ENCODE data around the gene ADNP. TPM values are rescaled to one million over a fixed set of nuclear protein-coding genes. Genes with fewer than 3 reads are reported as not detected.

Gene ADNP
- total and polyA plus RNA-seq, 2 of the 13 experiments (the other 11 are each of a cell fraction or from before 2014, with no cell fraction given), result 21.0 to 21.5 TPM

DNA sequence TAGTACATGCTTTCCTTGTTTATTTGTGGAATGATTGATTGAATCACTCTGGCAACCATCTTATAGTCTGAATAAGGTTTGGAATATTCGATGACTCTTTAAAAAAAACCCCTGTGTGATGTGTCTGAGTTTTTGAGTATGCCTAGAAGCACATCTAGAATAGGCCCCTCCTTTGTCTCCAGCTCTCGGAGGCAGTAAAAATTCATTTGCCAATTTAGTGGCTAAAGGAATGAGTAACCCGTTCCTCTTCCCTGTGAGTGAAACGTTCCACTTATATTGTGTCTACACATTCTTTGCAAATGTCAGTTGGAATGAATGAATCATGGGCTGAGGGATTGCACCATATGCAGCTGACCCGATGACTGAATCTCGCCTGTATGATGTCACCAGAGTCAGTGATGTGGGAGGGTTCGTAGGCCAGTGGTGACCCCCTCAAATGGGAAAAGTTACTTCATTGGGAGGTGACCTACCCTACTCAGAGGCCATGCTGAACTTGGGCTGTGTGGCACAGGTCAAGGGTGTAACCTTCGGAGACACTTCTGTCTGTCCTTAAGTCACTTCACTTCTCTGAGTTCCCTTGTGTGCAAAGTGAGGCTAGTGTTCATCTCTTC, 48.9 kb upstream of the ADNP start:
- peaks cover 45% of the 10 kb centered on the region for H3K4me1 ChIP-seq (ENCODE audit: insufficient read depth, low read length)
- no peak overlapping the region for H2AFZ ChIP-seq (ENCODE audit: low read length)
- FAIRE-seq (no peak), ATAC-seq (no peak; the same call in 2 of the 3 replicates), DNase-seq (ENCODE audit: low spot score) (peak; percentile 64)
- H3K9ac ChIP-seq (ENCODE audit: insufficient read depth, low read depth, low read length), result no peak overlapping the region
- H3K79me2 ChIP-seq (ENCODE audit: insufficient read depth, low read length), result no peaks in the 10 kb centered on the region
- H3K4me2 ChIP-seq (ENCODE audit: low read depth, low read length), result no peak overlapping the region
- no peak overlapping the region for H3K4me3 ChIP-seq (replicated peaks in 1 of 3; ENCODE audit: insufficient read depth in 1 of 3, low read depth in 2 of 3, low read length in 3 of 3)
- no peak overlapping the region for H3K27ac ChIP-seq (ENCODE audit: extremely low read length, insufficient read depth, low read length)
- WGBS (ENCODE audit: low lambda C conversion rate), result 8% methylated on average over 8 of the region's 8 CpGs
- no peaks in the 10 kb centered on the region for H3K9me3 ChIP-seq (ENCODE audit: low read length)
- ChIA-PET POLR2A (no interaction called here), CTCF (ENCODE audit: low intra/inter-chr PET ratio, low total read pairs) (interaction anchor here (3.3 kb wide), 1 partner anchor 326 kb away, joined by 18 read pairs; no protein-coding TSS in a partner anchor)
- in situ Hi-C loops (cut with HindIII; ENCODE audit: extremely low pct_ligation_motif_present, low pct_unique_long_range_greater_than_20kb) (loop anchor here (25.0 kb wide), 2 partner anchors 607 to 1107 kb away; no protein-coding TSS in a partner anchor), intact Hi-C loops (cut with micrococcal nuclease; ENCODE audit: unreplicated experiment) (loop anchor here (5.0 to 10.0 kb wide), 4 partner anchors 188 to 645 kb away; partner anchors contain the start of gene NFATC2)
- no peaks in the 10 kb centered on the region for H3K36me3 ChIP-seq (replicated peaks in 1 of 2; ENCODE audit: control insufficient read depth in 1 of 2, insufficient read depth in 2 of 2, low read length in 2 of 2)
- BruUV-seq (replicated peaks), result no TSS peak
- H4K20me1 ChIP-seq (ENCODE audit: insufficient read depth, low read length), result no peaks in the 10 kb centered on the region
- peaks cover 9 to 53% of the 10 kb centered on the region in 2 experiments; a peak in 4 of 5 replicates for H3K27me3 ChIP-seq (ENCODE audit: control insufficient read depth in 1 of 2, insufficient read depth in 2 of 2, low read length in 2 of 2)
- TF ChIP-seq EED (CRISPR knock-in tag; IDR thresholded peaks at IDR 0.05), result 0 out of 2 replicates have a peak, but pooled peaks have one; percentile 17
- TF ChIP-seq TMF1 (CRISPR knock-in tag; IDR thresholded peaks at IDR 0.05; ENCODE audit: low read depth), result no peak
- no peak for TF ChIP-seq CBX1 (IDR thresholded peaks at IDR 0.05; ENCODE audit: low read depth)
- TF ChIP-seq, protein P1, sequence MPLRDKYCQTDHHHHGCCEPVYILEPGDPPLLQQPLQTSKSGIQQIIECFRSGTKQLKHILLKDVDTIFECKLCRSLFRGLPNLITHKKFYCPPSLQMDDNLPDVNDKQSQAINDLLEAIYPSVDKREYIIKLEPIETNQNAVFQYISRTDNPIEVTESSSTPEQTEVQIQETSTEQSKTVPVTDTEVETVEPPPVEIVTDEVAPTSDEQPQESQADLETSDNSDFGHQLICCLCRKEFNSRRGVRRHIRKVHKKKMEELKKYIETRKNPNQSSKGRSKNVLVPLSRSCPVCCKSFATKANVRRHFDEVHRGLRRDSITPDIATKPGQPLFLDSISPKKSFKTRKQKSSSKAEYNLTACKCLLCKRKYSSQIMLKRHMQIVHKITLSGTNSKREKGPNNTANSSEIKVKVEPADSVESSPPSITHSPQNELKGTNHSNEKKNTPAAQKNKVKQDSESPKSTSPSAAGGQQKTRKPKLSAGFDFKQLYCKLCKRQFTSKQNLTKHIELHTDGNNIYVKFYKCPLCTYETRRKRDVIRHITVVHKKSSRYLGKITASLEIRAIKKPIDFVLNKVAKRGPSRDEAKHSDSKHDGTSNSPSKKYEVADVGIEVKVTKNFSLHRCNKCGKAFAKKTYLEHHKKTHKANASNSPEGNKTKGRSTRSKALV (CRISPR knock-in tag; IDR thresholded peaks at IDR 0.05), result no peak
- TF ChIP-seq, protein P2, sequence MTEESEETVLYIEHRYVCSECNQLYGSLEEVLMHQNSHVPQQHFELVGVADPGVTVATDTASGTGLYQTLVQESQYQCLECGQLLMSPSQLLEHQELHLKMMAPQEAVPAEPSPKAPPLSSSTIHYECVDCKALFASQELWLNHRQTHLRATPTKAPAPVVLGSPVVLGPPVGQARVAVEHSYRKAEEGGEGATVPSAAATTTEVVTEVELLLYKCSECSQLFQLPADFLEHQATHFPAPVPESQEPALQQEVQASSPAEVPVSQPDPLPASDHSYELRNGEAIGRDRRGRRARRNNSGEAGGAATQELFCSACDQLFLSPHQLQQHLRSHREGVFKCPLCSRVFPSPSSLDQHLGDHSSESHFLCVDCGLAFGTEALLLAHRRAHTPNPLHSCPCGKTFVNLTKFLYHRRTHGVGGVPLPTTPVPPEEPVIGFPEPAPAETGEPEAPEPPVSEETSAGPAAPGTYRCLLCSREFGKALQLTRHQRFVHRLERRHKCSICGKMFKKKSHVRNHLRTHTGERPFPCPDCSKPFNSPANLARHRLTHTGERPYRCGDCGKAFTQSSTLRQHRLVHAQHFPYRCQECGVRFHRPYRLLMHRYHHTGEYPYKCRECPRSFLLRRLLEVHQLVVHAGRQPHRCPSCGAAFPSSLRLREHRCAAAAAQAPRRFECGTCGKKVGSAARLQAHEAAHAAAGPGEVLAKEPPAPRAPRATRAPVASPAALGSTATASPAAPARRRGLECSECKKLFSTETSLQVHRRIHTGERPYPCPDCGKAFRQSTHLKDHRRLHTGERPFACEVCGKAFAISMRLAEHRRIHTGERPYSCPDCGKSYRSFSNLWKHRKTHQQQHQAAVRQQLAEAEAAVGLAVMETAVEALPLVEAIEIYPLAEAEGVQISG (CRISPR knock-in tag; IDR thresholded peaks at IDR 0.05), result no peak
- TF ChIP-seq CEBPG (CRISPR knock-in tag; IDR thresholded peaks at IDR 0.05), result peak; percentile 37; the same call in 1 of the 2 replicates
- TF ChIP-seq SIN3A (IDR thresholded peaks at IDR 0.05; ENCODE audit: borderline replicate concordance, low read depth, low read length), result no peak
- TF ChIP-seq HNF4G (IDR thresholded peaks at IDR 0.05; ENCODE audit: borderline replicate concordance, low read depth, low read length), result no peak
- no peak for TF ChIP-seq HNF4G (CRISPR knock-in tag; IDR thresholded peaks at IDR 0.05; ENCODE audit: borderline replicate concordance, low read depth)
- no peak for TF ChIP-seq SMAD1 (CRISPR knock-in tag; IDR thresholded peaks at IDR 0.05; ENCODE audit: borderline replicate concordance, low read depth)
- TF ChIP-seq, protein P3, sequence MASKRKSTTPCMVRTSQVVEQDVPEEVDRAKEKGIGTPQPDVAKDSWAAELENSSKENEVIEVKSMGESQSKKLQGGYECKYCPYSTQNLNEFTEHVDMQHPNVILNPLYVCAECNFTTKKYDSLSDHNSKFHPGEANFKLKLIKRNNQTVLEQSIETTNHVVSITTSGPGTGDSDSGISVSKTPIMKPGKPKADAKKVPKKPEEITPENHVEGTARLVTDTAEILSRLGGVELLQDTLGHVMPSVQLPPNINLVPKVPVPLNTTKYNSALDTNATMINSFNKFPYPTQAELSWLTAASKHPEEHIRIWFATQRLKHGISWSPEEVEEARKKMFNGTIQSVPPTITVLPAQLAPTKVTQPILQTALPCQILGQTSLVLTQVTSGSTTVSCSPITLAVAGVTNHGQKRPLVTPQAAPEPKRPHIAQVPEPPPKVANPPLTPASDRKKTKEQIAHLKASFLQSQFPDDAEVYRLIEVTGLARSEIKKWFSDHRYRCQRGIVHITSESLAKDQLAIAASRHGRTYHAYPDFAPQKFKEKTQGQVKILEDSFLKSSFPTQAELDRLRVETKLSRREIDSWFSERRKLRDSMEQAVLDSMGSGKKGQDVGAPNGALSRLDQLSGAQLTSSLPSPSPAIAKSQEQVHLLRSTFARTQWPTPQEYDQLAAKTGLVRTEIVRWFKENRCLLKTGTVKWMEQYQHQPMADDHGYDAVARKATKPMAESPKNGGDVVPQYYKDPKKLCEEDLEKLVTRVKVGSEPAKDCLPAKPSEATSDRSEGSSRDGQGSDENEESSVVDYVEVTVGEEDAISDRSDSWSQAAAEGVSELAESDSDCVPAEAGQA (IDR thresholded peaks at IDR 0.05; ENCODE audit: low read depth), result 0 out of 2 replicates have a peak, but pooled peaks have one; percentile 9
- TF ChIP-seq, protein P3 (CRISPR knock-in tag; IDR thresholded peaks at IDR 0.05; ENCODE audit: borderline replicate concordance), result no peak

All from HepG2 (cell line).